H1 (cell line): ENCODE results near the gene MYLK2. TPM values are rescaled to one million over a fixed set of nuclear protein-coding genes. Genes with fewer than 3 reads are reported as not detected.

Experiments used
- CTCF ChIA-PET: fragments of 300-600 bp; sonication (Branson Sonifier 250); formaldehyde crosslinking; loops from one replicate; lab custom pipeline; 2021; ENCODE audit not compliant: partially characterized antibody; lab: Charles Lee
- POLR2A ChIA-PET: fragments of 300-600 bp; sonication (Branson Sonifier 250); formaldehyde crosslinking; loops from one replicate; lab custom pipeline; 2021; ENCODE audit warnings: inconsistent platforms; ENCODE audit not compliant: partially characterized antibody; lab: Charles Lee
- DNase-seq, 2 experiments: peaks; one replicate each; pipeline versions ENCODE4 v3.0.0 to v3.0.0-alpha.2; 2010 to 2022; ENCODE audit warnings: low spot score in 2 of 2, low read depth in 1 of 2, mixed read lengths in 1 of 2
- FAIRE-seq: peaks from 2 replicates; lab custom pipeline; 2011; peaks lifted over from hg19 to GRCh38; lab: Jason Lieb, UNC
- H2AFZ ChIP-seq: 2 replicates; pipeline ENCODE4 v1.8.1; 2012; ENCODE audit warnings: low read length, inconsistent platforms
- H2AK5ac ChIP-seq: 2 replicates; pipeline ENCODE4 v1.6.1; 2013; ENCODE audit warnings: low read depth, low read length
- H2BK120ac ChIP-seq: replicated peaks from 2 replicates; pipeline ENCODE3; 2013; ENCODE audit warnings: low read depth, low read length, inconsistent platforms
- H2BK12ac ChIP-seq: 2 replicates; pipeline ENCODE4 v1.6.1; 2013; ENCODE audit warnings: low read depth, low read length
- H2BK15ac ChIP-seq: 2 replicates; pipeline ENCODE4 v1.6.1; 2013; ENCODE audit warnings: low read length
- H2BK20ac ChIP-seq: 2 replicates; pipeline ENCODE4 v1.6.1; 2013; ENCODE audit warnings: low read length
- H2BK5ac ChIP-seq: 2 replicates; pipeline ENCODE4 v1.6.1; 2013; ENCODE audit warnings: low read depth, low read length
- H3K14ac ChIP-seq: 2 replicates; pipeline ENCODE4 v1.6.1; 2013; ENCODE audit warnings: inconsistent platforms; ENCODE audit not compliant: insufficient read length
- H3K18ac ChIP-seq: 2 replicates; pipeline ENCODE4 v1.6.1; 2013; ENCODE audit warnings: low read length; ENCODE audit errors: extremely low read depth
- H3K23ac ChIP-seq: 2 replicates; pipeline ENCODE4 v1.6.1; 2013; ENCODE audit warnings: inconsistent platforms; ENCODE audit not compliant: insufficient read length
- H3K23me2 ChIP-seq: 2 replicates; pipeline ENCODE4 v1.6.1; 2013; ENCODE audit warnings: low read depth, low read length
- H3K27ac ChIP-seq: 2 replicates; pipeline ENCODE4 v1.6.1; 2011; ENCODE audit warnings: low read depth, low read length, inconsistent platforms
- H3K27me3 ChIP-seq, 4 experiments: replicated peaks in 1 of 4; 1 replicate in 1 of 4; 2 replicates in 3 of 4; pipeline versions ENCODE4 v1.6.1 to v1.8.1; 2011 to 2013; ENCODE audit warnings: low read length in 3 of 4, mild to moderate bottlenecking in 3 of 4, inconsistent platforms in 2 of 4, mixed read lengths in 2 of 4, moderate library complexity in 1 of 4; ENCODE audit not compliant: control insufficient read depth in 3 of 4, insufficient read depth in 3 of 4; ENCODE audit errors: extremely low read depth in 1 of 4
- H3K36me3 ChIP-seq, 4 experiments: 2 replicates each; pipeline versions ENCODE4 v1.6.1 to v1.8.1; 2011 to 2013; ENCODE audit warnings: mild to moderate bottlenecking in 4 of 4, low read length in 3 of 4, moderate library complexity in 2 of 4, control low read depth in 1 of 4, inconsistent platforms in 1 of 4; ENCODE audit not compliant: insufficient read depth in 4 of 4, control insufficient read depth in 2 of 4
- H3K4ac ChIP-seq: replicated peaks from 2 replicates; pipeline ENCODE3; 2013; ENCODE audit warnings: low read length, low read depth, mixed read lengths, inconsistent platforms; ENCODE audit not compliant: insufficient read length
- H3K4me1 ChIP-seq, 4 experiments: replicated peaks in 1 of 4; 1 replicate in 1 of 4; 2 replicates in 3 of 4; pipeline versions ENCODE4 v1.6.1 to v1.8.1; 2011 to 2013; ENCODE audit warnings: low read length in 3 of 4, inconsistent platforms in 2 of 4, mixed read lengths in 1 of 4; ENCODE audit not compliant: insufficient read depth in 4 of 4, control insufficient read depth in 3 of 4
- H3K4me2 ChIP-seq, 2 experiments: 2 replicates each; pipeline versions ENCODE4 v1.6.1 to v1.8.1; 2011 to 2013; ENCODE audit warnings: low read depth in 2 of 2, low read length in 2 of 2, control low read depth in 1 of 2, inconsistent platforms in 1 of 2, mild to moderate bottlenecking in 1 of 2; ENCODE audit not compliant: insufficient read depth in 1 of 2
- H3K4me3 ChIP-seq, 4 experiments: fragments of 200-600, 300-600 bp in 1 of 4; sonication (generic), shearing (Covaris generic), sonication (Bioruptor Twin) in 1 of 4; 2 replicates each; pipeline versions ENCODE4 v1.5.1 to v1.8.1; 2011 to 2016; ENCODE audit warnings: low read length in 4 of 4, low read depth in 3 of 4, control low read depth in 2 of 4, inconsistent platforms in 2 of 4, mild to moderate bottlenecking in 2 of 4, mixed read lengths in 1 of 4, moderate library complexity in 1 of 4; ENCODE audit not compliant: insufficient read depth in 2 of 4; ENCODE audit errors: extremely low read depth in 1 of 4
- H3K56ac ChIP-seq: replicated peaks from 2 replicates; pipeline ENCODE3; 2013; ENCODE audit warnings: low read depth, mild to moderate bottlenecking, mixed read lengths, low read length, inconsistent platforms; ENCODE audit not compliant: insufficient read length
- H3K79me1 ChIP-seq: 2 replicates; pipeline ENCODE4 v1.6.1; 2013; ENCODE audit warnings: low read depth, low read length, control low read depth
- H3K79me2 ChIP-seq, 2 experiments: 2 replicates each; pipeline versions ENCODE4 v1.6.1 to v1.8.1; 2012 to 2013; ENCODE audit warnings: low read length in 2 of 2, mild to moderate bottlenecking in 2 of 2, inconsistent platforms in 1 of 2; ENCODE audit not compliant: insufficient read depth in 2 of 2, control insufficient read depth in 1 of 2
- H3K9ac ChIP-seq, 4 experiments: replicated peaks in 1 of 4; 1 replicate in 1 of 4; 2 replicates in 3 of 4; pipeline versions ENCODE4 v1.6.1 to v1.8.1; 2011 to 2013; ENCODE audit warnings: low read depth in 3 of 4, low read length in 3 of 4, control low read depth in 2 of 4, mild to moderate bottlenecking in 2 of 4, moderate library complexity in 2 of 4, inconsistent platforms in 1 of 4; ENCODE audit errors: extremely low read depth in 1 of 4
- H3K9me3 ChIP-seq, 2 experiments: 2 replicates each; pipeline versions ENCODE4 v1.6.1 to v1.8.1; 2012 to 2013; ENCODE audit warnings: mild to moderate bottlenecking in 2 of 2, moderate library complexity in 2 of 2, control low read depth in 1 of 2, inconsistent platforms in 1 of 2, low read depth in 1 of 2, low read length in 1 of 2, mixed read lengths in 1 of 2; ENCODE audit not compliant: insufficient read depth in 2 of 2
- H4K20me1 ChIP-seq, 2 experiments: replicated peaks in 1 of 2; 2 replicates each; pipeline versions ENCODE3 to v1.8.1; 2011 to 2013; ENCODE audit warnings: inconsistent platforms in 2 of 2, low read length in 2 of 2, mild to moderate bottlenecking in 1 of 2; ENCODE audit not compliant: insufficient read depth in 2 of 2, control insufficient read depth in 1 of 2
- H4K5ac ChIP-seq: 2 replicates; pipeline ENCODE4 v1.6.1; 2013; ENCODE audit warnings: low read length, low read depth, mixed read lengths, inconsistent platforms; ENCODE audit not compliant: insufficient read length
- H4K8ac ChIP-seq: 2 replicates; pipeline ENCODE4 v1.8.0; 2013; ENCODE audit warnings: mild to moderate bottlenecking, moderate library complexity, low read length, inconsistent platforms; ENCODE audit not compliant: insufficient read depth; ENCODE audit errors: extremely low read depth
- H4K91ac ChIP-seq: replicated peaks from 2 replicates; pipeline ENCODE3; 2013; ENCODE audit warnings: low read length, mixed read lengths, inconsistent platforms; ENCODE audit not compliant: insufficient read length
- BRCA1 ChIP-seq: IDR thresholded peaks from 2 replicates; pipeline ENCODE4 v1.6.1; 2012; ENCODE audit warnings: low read depth, low read length, improper control_type of control experiment
- FOSL1 ChIP-seq: IDR thresholded peaks from 2 replicates; pipeline ENCODE4 v1.6.1; 2011; ENCODE audit warnings: mild to moderate bottlenecking, low read depth, low read length, moderate library complexity; ENCODE audit not compliant: insufficient read depth
- RAD21 ChIP-seq, 2 experiments: IDR thresholded peaks in 1 of 2; conservative IDR thresholded peaks in 1 of 2; 2 replicates each; pipeline ENCODE4 v1.6.1; 2011; ENCODE audit warnings: low read depth in 2 of 2, low read length in 2 of 2, improper control_type of control experiment in 1 of 2, inconsistent platforms in 1 of 2, mild to moderate bottlenecking in 1 of 2, moderate library complexity in 1 of 2
- SAP30 ChIP-seq: fragments of 300-600 bp; sonication (generic); IDR thresholded peaks from 2 replicates; pipeline ENCODE4 v1.7.1; 2012; ENCODE audit warnings: low read length, moderate library complexity, mild to moderate bottlenecking, inconsistent platforms; ENCODE audit not compliant: insufficient read depth, insufficient replicate concordance
- TCF12 ChIP-seq: IDR thresholded peaks from 2 replicates; pipeline ENCODE4 v1.6.1; 2011; ENCODE audit warnings: low read depth, mild to moderate bottlenecking, low read length
- YY1 ChIP-seq: IDR thresholded peaks from 2 replicates; pipeline ENCODE4 v1.6.1; 2011; ENCODE audit warnings: low read depth, mild to moderate bottlenecking, low read length
- WGBS, 2 experiments: shearing (Covaris generic) in 1 of 2; methylation state at CpG; one replicate each; pipeline versions ENCODE4 v1.1.6 to v1.1.7; 2013 to 2015; ENCODE audit warnings: low lambda C conversion rate in 2 of 2, mixed read lengths in 2 of 2, inconsistent platforms in 1 of 2, low coverage in 1 of 2, missing lambda C conversion rate in 1 of 2; ENCODE audit not compliant: insufficient replicate concordance in 2 of 2, insufficient coverage in 1 of 2, insufficient read length in 1 of 2; ENCODE audit errors: extremely low coverage in 1 of 2, missing lambda C conversion rate in 1 of 2; 5-methylcytosine and 5-hydroxymethylcytosine counted together
- polyA plus RNA-seq, 7 experiments: library from polyadenylated mRNA; depleted of rRNA in 3 of 7; stranded (reverse) in 5 of 7; unstranded in 2 of 7; fragments of >200 nt in 5 of 7; fragments of 200-250 nt in 2 of 7; gene quantifications; 1 replicate in 5 of 7; 2 replicates in 1 of 7; 4 replicates in 1 of 7; pipeline versions ENCODE4 v1.2.1 to v1.2.3, GENCODE V29; 2011 to 2013; ENCODE audit warnings: missing spikeins in 2 of 7, mixed read lengths in 2 of 7
- total RNA-seq: library from RNA; stranded (reverse); fragmentation: NEBNext Ultra II Directional; extraction: Animal tissue kit (Norgen Biotek cat#: 25700); gene quantifications from 2 replicates; pipeline ENCODE4 v1.2.1, GENCODE V29; 2021

Gene MYLK2
- total and polyA plus RNA-seq, 2 of the 8 experiments (the other 6 are each of a cell fraction or from before 2014, with no cell fraction given): 0.22 to 0.26 TPM

DNA sequence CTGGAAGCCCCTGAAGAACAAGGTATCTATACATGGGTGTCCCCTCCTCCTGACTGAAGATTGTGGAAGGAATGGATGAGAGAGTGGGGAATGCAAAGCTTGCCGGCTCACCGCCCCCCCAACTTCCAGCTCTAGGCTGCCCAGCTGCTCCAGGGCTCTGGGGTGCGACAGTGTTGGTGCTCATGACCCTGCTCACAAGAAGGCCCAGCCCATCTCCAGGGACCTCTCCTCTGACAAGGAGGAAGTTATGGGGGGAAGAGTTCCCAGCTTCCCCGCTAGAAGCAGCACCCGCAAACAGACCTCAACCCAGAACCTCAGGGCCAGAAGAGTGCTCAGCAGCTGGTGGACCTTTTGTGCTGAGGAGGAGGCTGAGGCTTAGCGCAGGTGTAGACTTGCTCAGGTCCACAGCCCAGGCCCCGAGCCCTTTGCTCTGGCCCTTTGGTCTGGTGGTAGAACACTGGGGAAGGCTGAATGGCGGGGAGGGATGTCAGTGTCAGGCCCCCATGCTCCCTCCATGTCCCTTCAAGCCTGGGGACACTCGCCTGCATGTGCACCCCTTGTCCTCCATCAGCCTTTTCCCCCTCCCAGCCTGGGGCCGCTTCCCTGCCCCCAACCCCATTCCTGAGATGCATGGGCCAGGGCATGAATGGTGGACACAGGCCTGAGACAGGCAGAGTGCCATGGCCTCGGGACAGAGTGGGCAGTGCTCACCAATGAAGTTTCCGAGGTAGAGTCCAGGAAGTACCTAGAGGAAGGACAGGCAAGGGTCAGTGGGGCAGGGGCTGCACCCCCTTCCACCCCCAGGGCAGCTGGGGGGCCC, 49.9 kb downstream of the MYLK2 start:
- Histone ChIP-seq H3K9ac (no peak overlapping the region; a peak in 1 of 7 replicates), H3K18ac (no peak overlapping the region), H2AK5ac (no peak overlapping the region), H3K23me2 (peaks cover 9% of the 10 kb centered on the region), H2BK20ac (no peak overlapping the region; the same call in 1 of the 2 replicates), H3K14ac (no peak overlapping the region), H4K20me1 (peaks cover 0 to 6% of the 10 kb centered on the region in 2 experiments), H3K23ac (no peak overlapping the region), H4K5ac (no peak overlapping the region), H2BK5ac (no peak overlapping the region), H3K56ac (no peak overlapping the region), H3K36me3 (no peaks in the 10 kb centered on the region), H3K79me1 (no peaks in the 10 kb centered on the region), H3K27ac (no peak overlapping the region), H2BK120ac (no peak overlapping the region), H3K4me3 (peak overlapping the region in 2 of 4 experiments; percentile 75 to 89; a peak in 4 of 8 replicates), H2BK15ac (no peak overlapping the region), H3K4ac (no peak overlapping the region), H3K4me2 (peak overlapping the region; percentile 71 to 96), H3K4me1 (peaks cover 0 to 12% (median 6%) of the 10 kb centered on the region in 4 experiments; a peak in 6 of 7 replicates), H3K27me3 (peaks cover 19 to 35% (median 29%) of the 10 kb centered on the region in 4 experiments), H3K79me2 (no peaks in the 10 kb centered on the region), H3K9me3 (no peaks in the 10 kb centered on the region), H2BK12ac (peak overlapping the region; percentile 60; the same call in 1 of the 2 replicates), H4K91ac (no peak overlapping the region), H4K8ac (no peak overlapping the region; the same call in 1 of the 2 replicates), H2AFZ (no peak overlapping the region)
- CTCF ChIA-PET: interaction anchor here (5.5 kb wide), 1 partner anchor 16 kb away, joined by 32 read pairs; no protein-coding TSS in a partner anchor
- no peak for TF ChIP-seq BRCA1
- no peak for TF ChIP-seq TCF12
- no peak for TF ChIP-seq FOSL1
- no peak for TF ChIP-seq RAD21 (IDR thresholded peaks at IDR 0.05 in 1 of 2, conservative IDR thresholded peaks at IDR 0.05 in 1 of 2; ENCODE audit: low read depth in 2 of 2, low read length in 2 of 2)
- TF ChIP-seq SAP30: no peak
- no peak for TF ChIP-seq YY1
- FAIRE-seq: no peak
- POLR2A ChIA-PET: no interaction called here
- WGBS, 2 experiments: 82% methylated on average over 12 of the region's 12 CpGs; no CpG with 5 or more reads in 1 of the 2 experiments
- DNase-seq: peak in 1 of 2 experiments; percentile 42
